Fibroblast of villous mesenchyme (primary cell): ENCODE results near the gene DDX39A. TPM values are rescaled to one million over a fixed set of nuclear protein-coding genes. Genes with fewer than 3 reads are reported as not detected.
"Not testable (repeated sequence)": the region's sequence is repeated elsewhere in the genome, so short reads cannot be mapped to it uniquely, and the experiment has no call there.

Experiments used
- DNase-seq: peaks from one replicate; pipeline ENCODE4 v3.0.0-alpha.2; 2010; ENCODE audit warnings: low read depth
- H3K4me3 ChIP-seq: 2 replicates; pipeline ENCODE4 v1.5.1; 2011; ENCODE audit warnings: low read depth, mild to moderate bottlenecking, low read length
- CTCF ChIP-seq: IDR thresholded peaks from 2 replicates; pipeline ENCODE4 v1.5.1; 2012; ENCODE audit warnings: low read depth, mild to moderate bottlenecking, low read length; ENCODE audit not compliant: insufficient read depth
- total RNA-seq: library from RNA; depleted of rRNA; stranded (reverse); fragments of >200 nt; gene quantifications from 2 replicates; pipeline ENCODE4 v1.2.3, GENCODE V29; 2012

DDX39A gene
- total RNA-seq, 1 donor, result 56.6 TPM

- TF ChIP-seq CTCF, result no peak
- DNase-seq, result peak; percentile 87
- H3K4me3 ChIP-seq, result no peak overlapping the region
Observed at GRCh38 chr19:14402332-14403144, 16.6 kb downstream of the DDX39A start.

GRCh38 chr19:14401468-14402195 lies 17.5 kb downstream of the DDX39A start:
- no peak for DNase-seq
- H3K4me3 ChIP-seq, result no peak overlapping the region
- no peak for TF ChIP-seq CTCF

GRCh38 chr19:14400951-14401431 lies 18.1 kb downstream of the DDX39A start:
- no peak for TF ChIP-seq CTCF
- no peak for DNase-seq
- no peak overlapping the region for H3K4me3 ChIP-seq

- DNase-seq, H3K4me3 ChIP-seq: not testable (repeated sequence)
Observed at GRCh38 chr19:14397168-14397567, 22.0 kb downstream of the DDX39A start.

GRCh38 chr19:14396730-14397129 lies 22.4 kb downstream of the DDX39A start:
- DNase-seq, H3K4me3 ChIP-seq: not testable (repeated sequence)

- no peak for DNase-seq
- no peak for TF ChIP-seq CTCF
- H3K4me3 ChIP-seq, result no peak overlapping the region
Observed at GRCh38 chr19:14395710-14396336, 23.3 kb downstream of the DDX39A start.

- no peak overlapping the region for H3K4me3 ChIP-seq
- TF ChIP-seq CTCF, result no peak
- DNase-seq, result no peak
Observed at GRCh38 chr19:14395262-14395661, 23.9 kb downstream of the DDX39A start.
